Activated naive CD4-positive, alpha-beta T cell treated with anti-CD3 and anti-CD28 coated beads, Interleukin-2, amount 10 ng/mL, durations not matched to agents 7 days and 5 days (primary cell): ENCODE results near the gene LRSAM1.

Source experiments
- CTCF ChIA-PET: fragments of 350-600 bp; sonication (Branson Sonifier 250); formaldehyde crosslinking; loops from one replicate; lab custom pipeline; 2021; ENCODE audit warnings: antibody characterized with exemption; lab: Charles Lee
- DNase-seq: peaks from one replicate; pipeline ENCODE4 v3.0.0-alpha.2; 2020
- H3K27ac Mint-ChIP-seq: one replicate; pipeline ENCODE4 v1.8.0; 2021; ENCODE audit warnings: mild to moderate bottlenecking, moderate library complexity, mixed read lengths
- H3K27me3 Mint-ChIP-seq: one replicate; pipeline ENCODE4 v1.8.0; 2021; ENCODE audit warnings: mild to moderate bottlenecking, mixed read lengths
- H3K36me3 Mint-ChIP-seq: one replicate; pipeline ENCODE4 v1.8.0; 2021; ENCODE audit warnings: mixed read lengths
- H3K4me1 Mint-ChIP-seq: one replicate; pipeline ENCODE4 v1.8.0; 2021; ENCODE audit warnings: mixed read lengths
- H3K4me3 Mint-ChIP-seq: one replicate; pipeline ENCODE4 v1.8.0; 2021; ENCODE audit warnings: mild to moderate bottlenecking, moderate library complexity, mixed read lengths
- H3K9me3 Mint-ChIP-seq: one replicate; pipeline ENCODE4 v1.8.0; 2021; ENCODE audit warnings: mixed read lengths

LRSAM1 gene

GRCh38 chr9:127549751-127550150 is 98.4 kb downstream of the LRSAM1 start:
- peaks cover 39% of the 10 kb centered on the region for H3K36me3 Mint-ChIP-seq
- CTCF ChIA-PET, result no interaction called here
- no peaks in the 10 kb centered on the region for H3K9me3 Mint-ChIP-seq
- H3K27ac Mint-ChIP-seq, result no peak overlapping the region
- H3K4me1 Mint-ChIP-seq, result peaks cover 70% of the 10 kb centered on the region
- no peak overlapping the region for H3K4me3 Mint-ChIP-seq
- no peak for DNase-seq
- no peaks in the 10 kb centered on the region for H3K27me3 Mint-ChIP-seq

GRCh38 chr9:127550282-127550681 is 99.0 kb downstream of the LRSAM1 start:
- H3K9me3 Mint-ChIP-seq, result no peaks in the 10 kb centered on the region
- peaks cover 74% of the 10 kb centered on the region for H3K4me1 Mint-ChIP-seq
- H3K4me3 Mint-ChIP-seq, result no peak overlapping the region
- peaks cover 43% of the 10 kb centered on the region for H3K36me3 Mint-ChIP-seq
- CTCF ChIA-PET, result no interaction called here
- no peak for DNase-seq
- H3K27ac Mint-ChIP-seq, result no peak overlapping the region
- no peaks in the 10 kb centered on the region for H3K27me3 Mint-ChIP-seq

GRCh38 chr9:127550751-127551150 is 99.4 kb downstream of the LRSAM1 start:
- Mint-ChIP-seq H3K27me3 (no peaks in the 10 kb centered on the region), H3K4me3 (no peak overlapping the region), H3K36me3 (peaks cover 43% of the 10 kb centered on the region), H3K4me1 (peaks cover 75% of the 10 kb centered on the region), H3K27ac (no peak overlapping the region), H3K9me3 (no peaks in the 10 kb centered on the region)
- no peak for DNase-seq
- CTCF ChIA-PET, result no interaction called here
